Keratinocyte (primary cell): ENCODE measurements around the gene DAO. TPM values are rescaled to one million over a fixed set of nuclear protein-coding genes. Genes with fewer than 3 reads are reported as not detected.

Source experiments
- DNase-seq: peaks from one replicate; pipeline ENCODE4 v3.0.0-alpha.2; 2011; ENCODE audit warnings: low read depth, missing footprints, low spot score
- FAIRE-seq: peaks from 2 replicates; lab custom pipeline; 2011; peaks lifted over from hg19 to GRCh38; lab: Jason Lieb, UNC
- H2AFZ ChIP-seq: 2 replicates; pipeline ENCODE4 v1.6.0; 2012; ENCODE audit warnings: low read length, control low read depth, inconsistent platforms; ENCODE audit not compliant: control insufficient read depth
- H3K27ac ChIP-seq: 2 replicates; pipeline ENCODE4 v1.5.1; 2011; ENCODE audit warnings: low read length; ENCODE audit not compliant: control insufficient read depth, insufficient read depth
- H3K27me3 ChIP-seq: 3 replicates; pipeline ENCODE4 v1.6.0; 2011; ENCODE audit warnings: low read length; ENCODE audit not compliant: control insufficient read depth, insufficient read depth; ENCODE audit errors: extremely low read depth
- H3K36me3 ChIP-seq, 2 experiments: 2 replicates in 1 of 2; 3 replicates in 1 of 2; pipeline ENCODE4 v1.5.1; 2011; ENCODE audit warnings: low read length in 2 of 2, mild to moderate bottlenecking in 1 of 2; ENCODE audit not compliant: control insufficient read depth in 2 of 2, insufficient read depth in 2 of 2; ENCODE audit errors: extremely low read depth in 1 of 2
- H3K4me1 ChIP-seq: 3 replicates; pipeline ENCODE4 v1.5.1; 2011; ENCODE audit warnings: low read length; ENCODE audit not compliant: control insufficient read depth, insufficient read depth; ENCODE audit errors: extremely low read depth
- H3K4me2 ChIP-seq: 3 replicates; pipeline ENCODE4 v1.6.0; 2011; ENCODE audit warnings: low read depth, low read length; ENCODE audit not compliant: control insufficient read depth, insufficient read depth; ENCODE audit errors: extremely low read depth
- H3K4me3 ChIP-seq, 3 experiments: fragments of 200-600 bp in 1 of 3; sonication (generic) in 1 of 3; 2 replicates in 2 of 3; 3 replicates in 1 of 3; pipeline ENCODE4 v1.5.1; 2011 to 2016; ENCODE audit warnings: low read length in 3 of 3, mild to moderate bottlenecking in 3 of 3, control low read depth in 2 of 3, inconsistent platforms in 1 of 3, low read depth in 1 of 3, mixed read lengths in 1 of 3, mixed run types in 1 of 3, moderate library complexity in 1 of 3; ENCODE audit not compliant: control insufficient read depth in 2 of 3, insufficient read depth in 2 of 3; ENCODE audit errors: extremely low read depth in 1 of 3
- H3K79me2 ChIP-seq: 2 replicates; pipeline ENCODE4 v1.6.0; 2012; ENCODE audit warnings: low read length; ENCODE audit not compliant: control insufficient read depth, insufficient read depth
- H3K9ac ChIP-seq: 3 replicates; pipeline ENCODE4 v1.6.0; 2011; ENCODE audit warnings: low read length; ENCODE audit not compliant: control insufficient read depth, insufficient read depth; ENCODE audit errors: extremely low read depth
- H3K9me1 ChIP-seq: 3 replicates; pipeline ENCODE4 v1.6.0; 2011; ENCODE audit warnings: low read length; ENCODE audit not compliant: control insufficient read depth, insufficient read depth; ENCODE audit errors: extremely low read depth
- H3K9me3 ChIP-seq: 2 replicates; pipeline ENCODE4 v1.5.1; 2012; ENCODE audit warnings: low read depth, low read length; ENCODE audit not compliant: control insufficient read depth
- H4K20me1 ChIP-seq: 3 replicates; pipeline ENCODE4 v1.6.0; 2011; ENCODE audit warnings: low read length; ENCODE audit not compliant: control insufficient read depth, insufficient read depth; ENCODE audit errors: extremely low read depth
- CTCF ChIP-seq, 3 experiments: IDR thresholded peaks in 1 of 3; conservative IDR thresholded peaks in 1 of 3; optimal IDR thresholded peaks in 1 of 3; 2 replicates in 2 of 3; 3 replicates in 1 of 3; pipeline versions ENCODE3 to v1.5.1; 2011; ENCODE audit warnings: low read length in 3 of 3, mild to moderate bottlenecking in 3 of 3, moderate library complexity in 2 of 3, control low read depth in 1 of 3, inconsistent platforms in 1 of 3; ENCODE audit not compliant: insufficient read depth in 2 of 3; ENCODE audit errors: extremely low read depth in 1 of 3
- EZH2 ChIP-seq: IDR thresholded peaks from one replicate; pipeline ENCODE4 v1.6.1; 2012; ENCODE audit warnings: inconsistent platforms, mild to moderate bottlenecking, low read length, moderate library complexity
- dilution Hi-C: fragments of 300-500 bp; cut with MboI; formaldehyde crosslinking; loops from one replicate; pipeline ENCODE4 v1.7.0; 2020; ENCODE audit warnings: low sequenced_read_pairs; ENCODE audit not compliant: extremely low pct_ligation_motif_present
- polyA plus RNA-seq, 5 experiments: library from polyadenylated mRNA; depleted of rRNA in 3 of 5; stranded (reverse) in 3 of 5; stranded (forward) in 1 of 5; unstranded in 1 of 5; fragments of >200 nt; gene quantifications; 1 replicate in 1 of 5; 2 replicates in 3 of 5; 3 replicates in 1 of 5; pipeline versions ENCODE4 v1.2.1 to v1.2.3, GENCODE V29; 2011 to 2012; ENCODE audit warnings: missing spikeins in 2 of 5, low read depth in 1 of 5, low replicate concordance in 1 of 5

Gene DAO
- polyA plus RNA-seq, 1 donor (not counting 4 experiments of a cell fraction or from before 2014, with no cell fraction given): not detected

GRCh38 chr12:108861878-108862587 lies 17.9 kb upstream of the DAO start:
- no peak for TF ChIP-seq EZH2
- TF ChIP-seq CTCF (optimal IDR thresholded peaks at IDR 0.05 in 1 of 3, IDR thresholded peaks at IDR 0.05 in 1 of 3, conservative IDR thresholded peaks at IDR 0.05 in 1 of 3; ENCODE audit: extremely low read depth in 1 of 3, insufficient read depth in 2 of 3, low read length in 3 of 3): no peak

GRCh38 chr12:108862588-108862959 lies 17.3 kb upstream of the DAO start:
- H2AFZ ChIP-seq: no peak overlapping the region
- no peak overlapping the region for H3K9ac ChIP-seq
- no peaks in the 10 kb centered on the region for H4K20me1 ChIP-seq
- TF ChIP-seq EZH2: no peak
- TF ChIP-seq CTCF (optimal IDR thresholded peaks at IDR 0.05 in 1 of 3, IDR thresholded peaks at IDR 0.05 in 1 of 3, conservative IDR thresholded peaks at IDR 0.05 in 1 of 3; ENCODE audit: extremely low read depth in 1 of 3, insufficient read depth in 2 of 3, low read length in 3 of 3): no peak
- DNase-seq (no peak), FAIRE-seq (no peak)
- no peak overlapping the region for H3K27ac ChIP-seq
- H3K4me2 ChIP-seq: no peak overlapping the region
- no peaks in the 10 kb centered on the region for H3K9me3 ChIP-seq
- H3K4me3 ChIP-seq: no peak overlapping the region
- no peaks in the 10 kb centered on the region for H3K79me2 ChIP-seq
- dilution Hi-C loops: no loop called here
- H3K27me3 ChIP-seq: no peaks in the 10 kb centered on the region
- H3K36me3 ChIP-seq: no peaks in the 10 kb centered on the region
- H3K4me1 ChIP-seq: peaks cover 9% of the 10 kb centered on the region
- H3K9me1 ChIP-seq: no peaks in the 10 kb centered on the region

More at GRCh38 chr12:108861878-108862587, 17.9 kb upstream of the DAO start:
- Histone ChIP-seq H3K27me3 (no peaks in the 10 kb centered on the region), H3K36me3 (no peaks in the 10 kb centered on the region), H3K9me1 (no peaks in the 10 kb centered on the region), H3K4me2 (no peak overlapping the region), H3K9me3 (no peaks in the 10 kb centered on the region), H3K9ac (no peak overlapping the region), H2AFZ (no peak overlapping the region), H3K79me2 (peaks cover 3% of the 10 kb centered on the region), H3K4me3 (no peak overlapping the region), H4K20me1 (no peaks in the 10 kb centered on the region), H3K4me1 (peaks cover 9% of the 10 kb centered on the region), H3K27ac (no peak overlapping the region)
- DNase-seq (no peak), FAIRE-seq (no peak)
- dilution Hi-C loops: no loop called here
